Measurements from ENCODE around the gene TCEA2.

The TCEA2 gene

GRCh38 chr20:64062596-64063388, at the start of gene TCEA2:
TCEA2 (plus strand) TSS chr20:64063198; CDS start chr20:64063313, 115 bp downstream.
- peak; percentile 84 to 93 for DNase-seq

- DNase-seq: no peak
Measured at GRCh38 chr20:64015635-64016034, 47.4 kb upstream of the TCEA2 start.

GRCh38 chr20:64021124-64021975, 41.6 kb upstream of the TCEA2 start:
- no peak for DNase-seq

GRCh38 chr20:64022671-64023360, 40.2 kb upstream of the TCEA2 start:
- DNase-seq: no peak

GRCh38 chr20:64023361-64024140, 39.4 kb upstream of the TCEA2 start:
- DNase-seq: no peak

- DNase-seq: no peak
Measured at GRCh38 chr20:64024141-64024990, 38.6 kb upstream of the TCEA2 start.

- DNase-seq: no peak
Measured at GRCh38 chr20:64025101-64025825, 37.7 kb upstream of the TCEA2 start.

GRCh38 chr20:64025826-64026412, 37.1 kb upstream of the TCEA2 start:
- DNase-seq: no peak

- no peak for DNase-seq
Measured at GRCh38 chr20:64027981-64028685, 34.9 kb upstream of the TCEA2 start.

- DNase-seq: no peak
Measured at GRCh38 chr20:64029293-64030117, 33.5 kb upstream of the TCEA2 start.

- no peak for DNase-seq
Measured at GRCh38 chr20:64030371-64031134, 32.4 kb upstream of the TCEA2 start.

GRCh38 chr20:64031822-64032314, 31.1 kb upstream of the TCEA2 start:
- no peak for DNase-seq

GRCh38 chr20:64032706-64033624, 30.0 kb upstream of the TCEA2 start:
- DNase-seq: no peak

- DNase-seq: no peak
Measured at GRCh38 chr20:64033981-64034493, 29.0 kb upstream of the TCEA2 start.

GRCh38 chr20:64035066-64035932, 27.7 kb upstream of the TCEA2 start:
- no peak for DNase-seq
